GM18526 (cell line): ENCODE data around the gene SELENON.

Experiments used
- POLR2A ChIP-seq: IDR thresholded peaks from 3 replicates; pipeline ENCODE4 v1.6.1; 2011; ENCODE audit not compliant: insufficient read length; ENCODE audit errors: extremely low read depth

SELENON gene

GRCh38 chr1:25765923-25766589 is 33.9 kb upstream of the SELENON start:
- no peak for TF ChIP-seq POLR2A

- no peak for TF ChIP-seq POLR2A
Observed at GRCh38 chr1:25766721-25767436, 33.1 kb upstream of the SELENON start.

GRCh38 chr1:25767437-25767770 is 32.6 kb upstream of the SELENON start:
- TF ChIP-seq POLR2A: no peak

- TF ChIP-seq POLR2A: no peak
Observed at GRCh38 chr1:25768999-25769398, 31.0 kb upstream of the SELENON start.

GRCh38 chr1:25769625-25770383 is 30.2 kb upstream of the SELENON start:
- no peak for TF ChIP-seq POLR2A

GRCh38 chr1:25770541-25771220 is 29.3 kb upstream of the SELENON start:
- TF ChIP-seq POLR2A: no peak

GRCh38 chr1:25771221-25772114 is 28.5 kb upstream of the SELENON start:
- no peak for TF ChIP-seq POLR2A

- no peak for TF ChIP-seq POLR2A
Observed at GRCh38 chr1:25772164-25772563, 27.8 kb upstream of the SELENON start.

GRCh38 chr1:25772692-25773245 is 27.2 kb upstream of the SELENON start:
- no peak for TF ChIP-seq POLR2A

GRCh38 chr1:25773441-25774125 is 26.4 kb upstream of the SELENON start:
- no peak for TF ChIP-seq POLR2A

GRCh38 chr1:25774206-25774803 is 25.7 kb upstream of the SELENON start:
- TF ChIP-seq POLR2A: no peak

- no peak for TF ChIP-seq POLR2A
Observed at GRCh38 chr1:25774921-25775771, 24.8 kb upstream of the SELENON start.

GRCh38 chr1:25779388-25779787 is 20.6 kb upstream of the SELENON start:
- no peak for TF ChIP-seq POLR2A

GRCh38 chr1:25779894-25780293 is 20.1 kb upstream of the SELENON start:
- no peak for TF ChIP-seq POLR2A
